Stimulated activated naive B cell treated with anti-CD40 and anti-IgM and Interleukin-4, amounts not matched to agents 10 μg/mL and 1 μg/mL and 100 μg/mL, for 72 hours (primary cell): ENCODE data around the gene UBE4A.

Source experiments
- ATAC-seq, 2 donors: fragments of 150-1000 bp; cut with Tn5 transposase; replicated peaks; 2 replicates each; pipeline ENCODE4 v1.10.0; 2021; ENCODE audit warnings: moderate library complexity in 1 of 2
- DNase-seq: peaks from one replicate; pipeline ENCODE4 v3.0.0; 2021
- H3K27ac Mint-ChIP-seq: one replicate; pipeline ENCODE4 v1.8.0; 2022; ENCODE audit warnings: mild to moderate bottlenecking, mixed read lengths
- H3K27me3 Mint-ChIP-seq, 2 donors: one replicate each; pipeline ENCODE4 v1.8.0; 2022; ENCODE audit warnings: mixed read lengths in 2 of 2
- H3K36me3 Mint-ChIP-seq, 2 donors: one replicate each; pipeline ENCODE4 v1.8.0; 2022; ENCODE audit warnings: mixed read lengths in 2 of 2, mild to moderate bottlenecking in 1 of 2
- H3K4me1 Mint-ChIP-seq, 2 donors: one replicate each; pipeline ENCODE4 v1.8.0; 2022; ENCODE audit warnings: mixed read lengths in 2 of 2, mild to moderate bottlenecking in 1 of 2
- H3K4me3 Mint-ChIP-seq, 2 donors: one replicate each; pipeline ENCODE4 v1.8.0; 2022; ENCODE audit warnings: mild to moderate bottlenecking in 2 of 2, mixed read lengths in 2 of 2, moderate library complexity in 1 of 2
- H3K9me3 Mint-ChIP-seq, 2 donors: one replicate each; pipeline ENCODE4 v1.8.0; 2022; ENCODE audit warnings: mixed read lengths in 2 of 2, mild to moderate bottlenecking in 1 of 2

Gene UBE4A

GRCh38 chr11:118434123-118434552 is 74.7 kb downstream of the UBE4A start:
- ATAC-seq: no peak
- Mint-ChIP-seq H3K27me3 (no peaks in the 10 kb centered on the region), H3K36me3 (peaks cover 0 to 3% of the 10 kb centered on the region in 2 donors), H3K27ac (peak overlapping the region; percentile 56), H3K9me3 (no peaks in the 10 kb centered on the region), H3K4me1 (peaks cover 14 to 30% of the 10 kb centered on the region in 2 donors), H3K4me3 (peak overlapping the region; percentile 96)
- no peak for DNase-seq

DNA sequence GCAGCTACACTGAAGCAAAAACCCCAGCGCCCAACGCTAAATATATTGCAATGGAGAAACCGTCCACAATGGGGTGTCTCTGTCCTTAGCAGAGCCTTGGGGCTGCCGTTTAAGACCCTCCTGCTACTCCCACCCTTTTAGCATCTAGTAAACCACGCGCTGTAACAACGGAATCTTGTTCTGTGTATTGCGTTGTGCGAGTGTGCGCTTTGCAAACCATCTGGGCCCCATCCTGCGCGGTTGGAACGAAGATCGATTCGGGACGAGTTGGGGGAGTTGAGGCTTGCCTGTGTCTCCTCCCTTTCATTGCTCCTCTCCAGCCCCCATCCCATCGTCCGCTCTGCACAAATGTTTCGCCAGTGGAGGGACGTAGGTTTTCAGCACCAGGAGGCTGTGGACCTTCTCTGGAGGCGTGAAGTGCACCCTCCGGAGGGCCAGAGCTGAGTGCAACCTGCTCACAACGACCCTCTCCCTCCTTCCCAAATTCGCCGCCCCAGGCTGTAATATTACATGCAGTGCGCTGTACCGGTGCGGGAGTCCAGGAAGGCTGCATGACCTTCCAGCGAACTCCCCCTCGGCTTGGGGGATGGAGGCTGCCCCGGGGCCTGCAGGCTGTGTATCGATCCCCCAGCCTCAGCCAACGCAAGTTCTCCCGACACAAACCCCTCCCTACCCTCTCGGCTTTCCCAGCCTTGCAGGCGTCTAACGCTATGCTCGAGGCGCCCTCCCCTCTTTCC is 75.3 kb downstream of the UBE4A start:
- Mint-ChIP-seq H3K36me3 (peaks cover 0 to 3% of the 10 kb centered on the region in 2 donors), H3K27me3 (no peaks in the 10 kb centered on the region), H3K9me3 (no peaks in the 10 kb centered on the region), H3K4me3 (peak overlapping the region; percentile 96), H3K4me1 (peaks cover 16 to 35% of the 10 kb centered on the region in 2 donors), H3K27ac (peak overlapping the region; percentile 95)
- ATAC-seq: peak; percentile 14 to 26
- DNase-seq: peak; percentile 25

- Mint-ChIP-seq H3K27me3 (no peaks in the 10 kb centered on the region), H3K4me1 (peaks cover 21 to 41% of the 10 kb centered on the region in 2 donors), H3K9me3 (no peaks in the 10 kb centered on the region), H3K27ac (peak overlapping the region; percentile 95), H3K4me3 (peak overlapping the region; percentile 96), H3K36me3 (peaks cover 0 to 3% of the 10 kb centered on the region in 2 donors)
- DNase-seq: peak; percentile 51
- ATAC-seq: peak; percentile 41 to 49
Observed at GRCh38 chr11:118435290-118435892, 76.0 kb downstream of the UBE4A start.

- Mint-ChIP-seq H3K9me3 (no peaks in the 10 kb centered on the region), H3K36me3 (peaks cover 0 to 3% of the 10 kb centered on the region in 2 donors), H3K4me1 (peaks cover 26 to 48% of the 10 kb centered on the region in 2 donors), H3K4me3 (peak within 1 kb of the TSS; percentile 96), H3K27ac (peak within 1 kb of the TSS; percentile 96), H3K27me3 (no peaks in the 10 kb centered on the region)
- DNase-seq (peak; percentile 93), ATAC-seq (peak; percentile 56 to 72)
Observed at GRCh38 chr11:118435893-118436624, 76.7 kb downstream of the UBE4A start, which contains the start of gene KMT2A. Gene KMT2A, plus strand, starts transcription at chr11:118436492. Its CDS starts 21 bp downstream, at chr11:118436513.

GRCh38 chr11:118436639-118437207 is 77.3 kb downstream of the UBE4A start:
- Mint-ChIP-seq H3K9me3 (no peaks in the 10 kb centered on the region), H3K27me3 (no peaks in the 10 kb centered on the region), H3K36me3 (peaks cover 2 to 3% of the 10 kb centered on the region in 2 donors), H3K27ac (peak overlapping the region; percentile 96), H3K4me3 (peak overlapping the region; percentile 90 to 96), H3K4me1 (peaks cover 28 to 54% of the 10 kb centered on the region in 2 donors)
- no peak for DNase-seq
- peak; percentile 33 to 38 for ATAC-seq

- DNase-seq: peak; percentile 5
- H3K27me3 Mint-ChIP-seq: no peaks in the 10 kb centered on the region
- no peaks in the 10 kb centered on the region for H3K9me3 Mint-ChIP-seq
- ATAC-seq: no peak
- peak overlapping the region; percentile 90 to 96 for H3K4me3 Mint-ChIP-seq
- H3K27ac Mint-ChIP-seq: peak overlapping the region; percentile 96
- H3K36me3 Mint-ChIP-seq: peaks cover 3 to 4% of the 10 kb centered on the region in 2 donors
- H3K4me1 Mint-ChIP-seq: peaks cover 35 to 61% of the 10 kb centered on the region in 2 donors
Observed at GRCh38 chr11:118437208-118438125, 78.1 kb downstream of the UBE4A start.

DNA sequence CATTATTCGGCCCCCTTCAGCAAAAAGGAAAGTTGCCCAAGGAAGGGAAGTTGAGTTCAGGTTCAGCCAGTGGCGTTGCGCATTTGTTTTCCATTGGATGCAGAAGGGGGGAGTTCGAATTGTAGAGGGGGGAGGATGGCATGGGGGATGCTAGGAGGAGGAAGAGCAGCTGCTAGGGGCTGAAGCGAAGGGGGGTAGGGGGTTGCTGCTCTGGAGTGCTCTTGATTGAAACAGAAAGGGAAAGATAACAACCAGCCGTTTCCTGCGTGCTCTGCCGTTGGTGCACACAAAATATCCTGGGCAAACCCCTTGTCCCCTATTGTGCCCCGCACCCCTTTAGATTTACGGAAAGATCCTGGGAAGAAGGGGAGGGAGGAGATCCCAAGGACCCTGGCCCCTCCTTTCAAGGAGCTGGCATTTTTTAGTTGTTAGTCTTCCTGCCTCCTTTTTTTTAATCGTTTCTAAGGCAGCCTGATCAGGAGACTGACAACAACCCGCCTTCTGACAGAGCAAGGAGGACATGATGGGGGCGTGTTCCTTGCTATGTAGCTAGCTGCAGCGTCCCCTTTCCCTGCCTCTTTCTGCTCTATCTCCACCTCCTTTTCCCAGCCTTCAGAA is 79.0 kb downstream of the UBE4A start:
- Mint-ChIP-seq H3K4me1 (peaks cover 41 to 71% of the 10 kb centered on the region in 2 donors), H3K27ac (peak overlapping the region; percentile 96), H3K27me3 (no peaks in the 10 kb centered on the region), H3K36me3 (peaks cover 3 to 4% of the 10 kb centered on the region in 2 donors), H3K4me3 (peak overlapping the region; percentile 90 to 96), H3K9me3 (no peaks in the 10 kb centered on the region)
- DNase-seq (peak; percentile 7), ATAC-seq (no peak)

- Mint-ChIP-seq H3K9me3 (no peaks in the 10 kb centered on the region), H3K4me1 (peaks cover 43 to 77% of the 10 kb centered on the region in 2 donors), H3K27ac (peak overlapping the region; percentile 14), H3K4me3 (no peak overlapping the region), H3K36me3 (peaks cover 3 to 4% of the 10 kb centered on the region in 2 donors), H3K27me3 (no peaks in the 10 kb centered on the region)
- DNase-seq (no peak), ATAC-seq (no peak)
Observed at GRCh38 chr11:118439646-118440045, 80.2 kb downstream of the UBE4A start.

DNA sequence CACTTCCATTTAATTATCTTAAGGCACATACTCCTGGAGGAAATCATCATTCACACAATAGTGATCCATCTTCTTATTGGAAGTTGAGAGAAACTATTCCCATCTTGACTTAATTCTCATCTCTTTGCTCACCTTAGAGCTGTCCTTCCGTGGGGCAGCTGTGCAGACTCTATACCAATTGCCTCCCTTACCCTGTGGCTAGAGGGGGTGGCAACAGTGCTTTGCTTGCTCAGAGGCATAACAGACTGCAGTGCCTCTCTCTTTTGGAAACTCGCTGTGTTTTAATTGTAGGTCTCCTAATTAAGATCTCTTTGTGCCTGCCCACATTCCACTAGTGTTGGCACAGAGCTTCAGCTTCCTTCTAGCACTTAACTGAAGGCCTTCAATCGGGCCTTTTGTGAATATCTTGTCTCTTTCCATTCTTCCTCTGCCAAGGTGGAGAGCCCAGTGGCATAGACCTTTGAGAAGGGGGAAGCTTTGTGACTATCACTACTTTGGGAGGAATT is 82.4 kb downstream of the UBE4A start:
- peaks cover 47 to 91% of the 10 kb centered on the region in 2 donors for H3K4me1 Mint-ChIP-seq
- DNase-seq (no peak), ATAC-seq (no peak)
- peaks cover 11 to 16% of the 10 kb centered on the region in 2 donors for H3K36me3 Mint-ChIP-seq
- no peaks in the 10 kb centered on the region for H3K9me3 Mint-ChIP-seq
- H3K27me3 Mint-ChIP-seq: no peaks in the 10 kb centered on the region
- H3K4me3 Mint-ChIP-seq: no peak overlapping the region
- H3K27ac Mint-ChIP-seq: peak overlapping the region; percentile 31

DNA sequence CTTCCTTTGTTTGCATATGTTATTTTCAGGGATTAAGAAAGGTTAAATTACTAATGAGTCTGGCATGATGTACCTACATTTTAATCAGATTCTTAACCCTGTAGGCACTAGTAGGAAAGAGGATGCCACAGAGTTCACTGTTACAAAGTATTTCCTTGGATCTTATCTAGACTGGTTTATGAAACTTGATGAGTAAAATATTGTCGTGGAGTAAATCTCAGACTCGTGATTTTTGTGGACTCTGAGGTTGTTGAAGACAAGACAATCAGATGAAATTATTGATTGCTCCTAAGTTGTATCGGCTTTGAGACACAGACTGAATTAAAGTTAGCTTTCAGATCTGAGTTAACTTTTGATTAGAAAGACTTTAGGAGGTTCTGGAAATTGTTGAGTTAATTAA is 82.9 kb downstream of the UBE4A start:
- H3K27me3 Mint-ChIP-seq: no peaks in the 10 kb centered on the region
- peaks cover 50 to 93% of the 10 kb centered on the region in 2 donors for H3K4me1 Mint-ChIP-seq
- ATAC-seq (no peak), DNase-seq (no peak)
- no peaks in the 10 kb centered on the region for H3K9me3 Mint-ChIP-seq
- H3K36me3 Mint-ChIP-seq: peaks cover 8 to 20% of the 10 kb centered on the region in 2 donors
- H3K4me3 Mint-ChIP-seq: no peak overlapping the region
- H3K27ac Mint-ChIP-seq: peak overlapping the region; percentile 31

DNA sequence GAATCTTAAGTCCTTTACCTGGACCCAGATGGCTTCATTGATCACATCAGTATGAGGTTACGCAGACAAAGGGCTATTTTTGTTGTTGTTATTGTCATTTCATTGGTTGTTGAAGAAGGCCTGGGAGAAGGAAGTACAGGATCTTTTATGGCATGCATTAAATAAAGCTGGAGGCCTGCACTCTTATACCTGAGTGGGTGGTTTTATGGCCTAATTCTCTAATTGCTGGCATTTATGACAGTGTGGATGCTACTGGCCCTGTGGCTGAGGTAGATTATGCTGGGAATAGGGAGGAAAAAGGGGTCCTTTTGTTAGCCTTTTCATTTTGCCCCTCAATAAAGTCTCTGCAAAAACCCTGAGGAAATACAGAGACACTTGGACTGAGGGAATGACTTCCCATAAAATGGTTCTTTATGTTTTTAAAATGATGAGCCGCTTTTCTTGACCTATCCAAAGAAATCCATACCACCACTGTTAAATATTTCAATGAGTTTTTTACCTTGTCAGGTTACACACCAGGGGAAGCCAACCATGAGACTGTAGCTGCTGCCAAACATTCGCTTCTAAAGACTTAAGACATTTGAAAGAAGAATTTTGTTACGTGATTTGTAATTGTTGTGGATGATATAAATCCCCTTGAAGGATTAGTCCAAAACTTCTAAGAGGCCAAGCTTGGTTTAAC is 83.6 kb downstream of the UBE4A start:
- H3K36me3 Mint-ChIP-seq: peaks cover 11 to 24% of the 10 kb centered on the region in 2 donors

GRCh38 chr11:118443590-118444218 is 84.3 kb downstream of the UBE4A start:
- no peak for DNase-seq
- no peaks in the 10 kb centered on the region for H3K9me3 Mint-ChIP-seq
- H3K4me3 Mint-ChIP-seq: peak overlapping the region; percentile 40 to 53
- peak; percentile 82 to 86 for ATAC-seq
- peak overlapping the region; percentile 59 for H3K27ac Mint-ChIP-seq
- peaks cover 11 to 24% of the 10 kb centered on the region in 2 donors for H3K36me3 Mint-ChIP-seq
- no peaks in the 10 kb centered on the region for H3K27me3 Mint-ChIP-seq
- peaks cover 48 to 95% of the 10 kb centered on the region in 2 donors for H3K4me1 Mint-ChIP-seq

More for the DNA sequence above, 83.6 kb downstream of the UBE4A start:
- H3K4me3 Mint-ChIP-seq: peak overlapping the region in 1 of 2 donors; percentile 53
- ATAC-seq: peak; percentile 58 to 62
- DNase-seq: no peak
- no peaks in the 10 kb centered on the region for H3K9me3 Mint-ChIP-seq
- H3K27me3 Mint-ChIP-seq: no peaks in the 10 kb centered on the region
- H3K27ac Mint-ChIP-seq: peak overlapping the region; percentile 59
- H3K4me1 Mint-ChIP-seq: peaks cover 48 to 93% of the 10 kb centered on the region in 2 donors
